ENCODE measurements around the gene RPL27A.

RPL27A gene

GRCh38 chr11:8724682-8725081 is 42.1 kb downstream of the RPL27A start:
- Histone ChIP-seq H3K4ac (ENCODE audit: low read depth, low read length) (no peak overlapping the region), H3K36me3 (ENCODE audit: control insufficient read depth in 1 of 2, insufficient read depth in 2 of 2, low read length in 2 of 2) (peaks cover 8% of the 10 kb centered on the region in 2 experiments), H2BK120ac (ENCODE audit: insufficient read depth, low read length, poor library complexity) (no peak overlapping the region), H3K9ac (ENCODE audit: low read length) (no peak overlapping the region), H3K18ac (ENCODE audit: low read length) (no peak overlapping the region), H3K4me2 (ENCODE audit: low read length) (no peak overlapping the region), H3K27ac (ENCODE audit: low read depth, low read length) (peak overlapping the region; percentile 3), H3K23ac (ENCODE audit: low read length) (no peak overlapping the region), H3K14ac (ENCODE audit: low read length) (no peak overlapping the region), H3K4me3 (ENCODE audit: low read depth, low read length) (no peak overlapping the region), H4K91ac (ENCODE audit: low read depth, low read length) (peak overlapping the region; percentile 36), H3K79me2 (ENCODE audit: control insufficient read depth, insufficient read depth, low read length, poor library complexity) (peaks cover 17% of the 10 kb centered on the region), H4K8ac (ENCODE audit: low read depth, low read length) (no peak overlapping the region), H2AFZ (ENCODE audit: insufficient read depth, low read length, poor library complexity) (no peak overlapping the region), H2BK5ac (ENCODE audit: low read depth, low read length, poor library complexity) (no peak overlapping the region), H2AK5ac (ENCODE audit: low read length) (peak overlapping the region; percentile 31), H3K4me1 (ENCODE audit: control insufficient read depth in 1 of 2, insufficient read depth in 2 of 2, low read length in 2 of 2) (peaks cover 49 to 55% of the 10 kb centered on the region in 2 experiments), H2BK12ac (ENCODE audit: low read length) (peak overlapping the region; percentile 2), H3K79me1 (ENCODE audit: low read length) (peaks cover 32% of the 10 kb centered on the region), H3K9me3 (ENCODE audit: insufficient read depth, low read depth, low read length) (no peaks in the 10 kb centered on the region), H4K12ac (ENCODE audit: low read depth, low read length) (no peak overlapping the region), H3K27me3 (ENCODE audit: insufficient read depth, low read length) (no peaks in the 10 kb centered on the region)
- DNase-seq = no peak
- WGBS (ENCODE audit: extremely low coverage, insufficient coverage, insufficient read length) = no CpG with 5 or more reads among the region's 7 CpGs

- Histone ChIP-seq H2AFZ (ENCODE audit: insufficient read depth, low read length, poor library complexity) (no peak overlapping the region), H3K27ac (ENCODE audit: low read depth, low read length) (no peak overlapping the region), H3K27me3 (ENCODE audit: insufficient read depth, low read length) (no peaks in the 10 kb centered on the region), H2BK120ac (ENCODE audit: insufficient read depth, low read length, poor library complexity) (no peak overlapping the region), H3K14ac (ENCODE audit: low read length) (no peak overlapping the region), H3K4ac (ENCODE audit: low read depth, low read length) (no peak overlapping the region), H3K36me3 (ENCODE audit: control insufficient read depth in 1 of 2, insufficient read depth in 2 of 2, low read length in 2 of 2) (peaks cover 18 to 20% of the 10 kb centered on the region in 2 experiments), H3K4me3 (ENCODE audit: low read depth, low read length) (no peak overlapping the region), H3K9ac (ENCODE audit: low read length) (no peak overlapping the region), H3K23ac (ENCODE audit: low read length) (no peak overlapping the region), H3K4me2 (ENCODE audit: low read length) (no peak overlapping the region), H4K8ac (ENCODE audit: low read depth, low read length) (no peak overlapping the region), H2BK5ac (ENCODE audit: low read depth, low read length, poor library complexity) (no peak overlapping the region), H2BK12ac (ENCODE audit: low read length) (no peak overlapping the region), H3K79me2 (ENCODE audit: control insufficient read depth, insufficient read depth, low read length, poor library complexity) (peaks cover 7% of the 10 kb centered on the region), H2AK5ac (ENCODE audit: low read length) (no peak overlapping the region), H3K9me3 (ENCODE audit: insufficient read depth, low read depth, low read length) (no peaks in the 10 kb centered on the region), H4K91ac (ENCODE audit: low read depth, low read length) (no peak overlapping the region), H3K79me1 (ENCODE audit: low read length) (peaks cover 16% of the 10 kb centered on the region), H3K18ac (ENCODE audit: low read length) (no peak overlapping the region), H3K4me1 (ENCODE audit: control insufficient read depth in 1 of 2, insufficient read depth in 2 of 2, low read length in 2 of 2) (peaks cover 35 to 39% of the 10 kb centered on the region in 2 experiments), H4K12ac (ENCODE audit: low read depth, low read length) (no peak overlapping the region)
- WGBS (ENCODE audit: extremely low coverage, insufficient coverage, insufficient read length) = no CpG with 5 or more reads among the region's 4 CpGs
- peak in 1 of 2 donors; percentile 50 for DNase-seq
Measured at GRCh38 chr11:8726395-8726794, 43.8 kb downstream of the RPL27A start.

GRCh38 chr11:8728563-8728962 is 46.0 kb downstream of the RPL27A start:
- H3K27ac ChIP-seq (ENCODE audit: low read depth, low read length) = no peak overlapping the region
- H3K23ac ChIP-seq (ENCODE audit: low read length) = no peak overlapping the region
- no peak overlapping the region for H2AK5ac ChIP-seq (ENCODE audit: low read length)
- H3K79me2 ChIP-seq (ENCODE audit: control insufficient read depth, insufficient read depth, low read length, poor library complexity) = no peaks in the 10 kb centered on the region
- H3K9me3 ChIP-seq (ENCODE audit: insufficient read depth, low read depth, low read length) = no peaks in the 10 kb centered on the region
- no peaks in the 10 kb centered on the region for H3K27me3 ChIP-seq (ENCODE audit: insufficient read depth, low read length)
- H2BK5ac ChIP-seq (ENCODE audit: low read depth, low read length, poor library complexity) = no peak overlapping the region
- DNase-seq = no peak
- no peak overlapping the region for H3K4me3 ChIP-seq (ENCODE audit: low read depth, low read length)
- H3K14ac ChIP-seq (ENCODE audit: low read length) = no peak overlapping the region
- H4K12ac ChIP-seq (ENCODE audit: low read depth, low read length) = no peak overlapping the region
- H3K4me1 ChIP-seq (ENCODE audit: control insufficient read depth in 1 of 2, insufficient read depth in 2 of 2, low read length in 2 of 2) = peaks cover 20 to 24% of the 10 kb centered on the region in 2 experiments
- H3K18ac ChIP-seq (ENCODE audit: low read length) = no peak overlapping the region
- no peak overlapping the region for H2BK12ac ChIP-seq (ENCODE audit: low read length)
- H2AFZ ChIP-seq (ENCODE audit: insufficient read depth, low read length, poor library complexity) = no peak overlapping the region
- H3K4ac ChIP-seq (ENCODE audit: low read depth, low read length) = no peak overlapping the region
- no peak overlapping the region for H4K8ac ChIP-seq (ENCODE audit: low read depth, low read length)
- no peak overlapping the region for H2BK120ac ChIP-seq (ENCODE audit: insufficient read depth, low read length, poor library complexity)
- H3K79me1 ChIP-seq (ENCODE audit: low read length) = peaks cover 2% of the 10 kb centered on the region
- H3K36me3 ChIP-seq (ENCODE audit: control insufficient read depth in 1 of 2, insufficient read depth in 2 of 2, low read length in 2 of 2) = peaks cover 17 to 20% of the 10 kb centered on the region in 2 experiments
- no peak overlapping the region for H3K4me2 ChIP-seq (ENCODE audit: low read length)
- WGBS (ENCODE audit: extremely low coverage, insufficient coverage, insufficient read length) = no CpG with 5 or more reads among the region's 4 CpGs
- H4K91ac ChIP-seq (ENCODE audit: low read depth, low read length) = no peak overlapping the region
- H3K9ac ChIP-seq (ENCODE audit: low read length) = no peak overlapping the region

GRCh38 chr11:8729067-8729466 is 46.5 kb downstream of the RPL27A start:
- no peak overlapping the region for H3K27ac ChIP-seq (ENCODE audit: low read depth, low read length)
- no peak overlapping the region for H4K12ac ChIP-seq (ENCODE audit: low read depth, low read length)
- H3K18ac ChIP-seq (ENCODE audit: low read length) = no peak overlapping the region
- no peaks in the 10 kb centered on the region for H3K27me3 ChIP-seq (ENCODE audit: insufficient read depth, low read length)
- no peak overlapping the region for H3K23ac ChIP-seq (ENCODE audit: low read length)
- H3K79me1 ChIP-seq (ENCODE audit: low read length) = peaks cover 2% of the 10 kb centered on the region
- H4K91ac ChIP-seq (ENCODE audit: low read depth, low read length) = no peak overlapping the region
- peaks cover 15 to 20% of the 10 kb centered on the region in 2 experiments for H3K36me3 ChIP-seq (ENCODE audit: control insufficient read depth in 1 of 2, insufficient read depth in 2 of 2, low read length in 2 of 2)
- no peak overlapping the region for H2BK12ac ChIP-seq (ENCODE audit: low read length)
- H4K8ac ChIP-seq (ENCODE audit: low read depth, low read length) = no peak overlapping the region
- no peak overlapping the region for H2BK5ac ChIP-seq (ENCODE audit: low read depth, low read length, poor library complexity)
- H3K4me3 ChIP-seq (ENCODE audit: low read depth, low read length) = no peak overlapping the region
- no peak overlapping the region for H3K4ac ChIP-seq (ENCODE audit: low read depth, low read length)
- H3K4me2 ChIP-seq (ENCODE audit: low read length) = no peak overlapping the region
- H3K14ac ChIP-seq (ENCODE audit: low read length) = no peak overlapping the region
- no peaks in the 10 kb centered on the region for H3K9me3 ChIP-seq (ENCODE audit: insufficient read depth, low read depth, low read length)
- no peak for DNase-seq
- H2AFZ ChIP-seq (ENCODE audit: insufficient read depth, low read length, poor library complexity) = no peak overlapping the region
- H3K79me2 ChIP-seq (ENCODE audit: control insufficient read depth, insufficient read depth, low read length, poor library complexity) = no peaks in the 10 kb centered on the region
- no CpG with 5 or more reads among the region's 6 CpGs for WGBS (ENCODE audit: extremely low coverage, insufficient coverage, insufficient read length)
- peaks cover 18 to 21% of the 10 kb centered on the region in 2 experiments for H3K4me1 ChIP-seq (ENCODE audit: control insufficient read depth in 1 of 2, insufficient read depth in 2 of 2, low read length in 2 of 2)
- no peak overlapping the region for H3K9ac ChIP-seq (ENCODE audit: low read length)
- H2BK120ac ChIP-seq (ENCODE audit: insufficient read depth, low read length, poor library complexity) = no peak overlapping the region
- no peak overlapping the region for H2AK5ac ChIP-seq (ENCODE audit: low read length)
